Memory B cell (primary cell): ENCODE data around the gene RALGAPB.
A peak's percentile ranks its signal among the peaks of the same experiment; 100 is the strongest.

ENCODE experiments used
- ATAC-seq: fragments of 150-1000 bp; cut with Tn5 transposase; 2 replicates; pipeline ENCODE4 v1.10.0; 2021; ENCODE audit warnings: low read depth, mild to moderate bottlenecking, moderate library complexity
- DNase-seq, 2 donors: peaks; one replicate each; pipeline ENCODE4 v3.0.0; 2022; ENCODE audit warnings: low spot score in 2 of 2
- H3K27ac Mint-ChIP-seq: one replicate; pipeline ENCODE4 v1.8.0; 2022; ENCODE audit warnings: mild to moderate bottlenecking, moderate library complexity, mixed read lengths
- H3K27me3 Mint-ChIP-seq: one replicate; pipeline ENCODE4 v1.8.0; 2022; ENCODE audit warnings: mixed read lengths
- H3K36me3 Mint-ChIP-seq: one replicate; pipeline ENCODE4 v1.8.0; 2022; ENCODE audit warnings: mild to moderate bottlenecking, mixed read lengths
- H3K4me1 Mint-ChIP-seq: one replicate; pipeline ENCODE4 v1.8.0; 2022; ENCODE audit warnings: mixed read lengths
- H3K4me3 Mint-ChIP-seq: one replicate; pipeline ENCODE4 v1.8.0; 2022; ENCODE audit warnings: mild to moderate bottlenecking, moderate library complexity, mixed read lengths
- H3K9me3 Mint-ChIP-seq: one replicate; pipeline ENCODE4 v1.8.0; 2022; ENCODE audit warnings: mixed read lengths

Gene RALGAPB

DNA sequence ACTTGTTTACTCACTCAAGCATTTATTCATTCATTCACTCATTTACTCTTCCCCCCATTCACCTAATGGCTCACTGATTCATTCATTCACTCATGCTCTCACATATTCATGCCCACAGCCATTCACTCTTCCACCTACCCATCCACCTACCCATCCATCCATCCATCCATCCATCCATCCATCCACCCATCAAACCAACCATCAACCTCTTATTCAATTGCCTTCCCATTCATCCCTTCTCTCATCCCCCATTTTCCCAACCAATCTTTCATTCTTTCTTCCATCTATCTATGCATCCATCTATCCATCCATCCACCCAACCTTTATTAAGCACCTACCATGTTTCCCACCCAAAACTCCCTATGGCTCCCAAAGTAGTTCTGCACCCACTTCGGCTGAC lies 127.4 kb downstream of the RALGAPB start:
- H3K4me3 Mint-ChIP-seq: no peak overlapping the region
- DNase-seq (no peak), ATAC-seq (no peak)
- H3K27ac Mint-ChIP-seq: no peak overlapping the region
- H3K9me3 Mint-ChIP-seq: no peaks in the 10 kb centered on the region
- peaks cover 30% of the 10 kb centered on the region for H3K27me3 Mint-ChIP-seq
- H3K36me3 Mint-ChIP-seq: no peaks in the 10 kb centered on the region
- peaks cover 4% of the 10 kb centered on the region for H3K4me1 Mint-ChIP-seq

DNA sequence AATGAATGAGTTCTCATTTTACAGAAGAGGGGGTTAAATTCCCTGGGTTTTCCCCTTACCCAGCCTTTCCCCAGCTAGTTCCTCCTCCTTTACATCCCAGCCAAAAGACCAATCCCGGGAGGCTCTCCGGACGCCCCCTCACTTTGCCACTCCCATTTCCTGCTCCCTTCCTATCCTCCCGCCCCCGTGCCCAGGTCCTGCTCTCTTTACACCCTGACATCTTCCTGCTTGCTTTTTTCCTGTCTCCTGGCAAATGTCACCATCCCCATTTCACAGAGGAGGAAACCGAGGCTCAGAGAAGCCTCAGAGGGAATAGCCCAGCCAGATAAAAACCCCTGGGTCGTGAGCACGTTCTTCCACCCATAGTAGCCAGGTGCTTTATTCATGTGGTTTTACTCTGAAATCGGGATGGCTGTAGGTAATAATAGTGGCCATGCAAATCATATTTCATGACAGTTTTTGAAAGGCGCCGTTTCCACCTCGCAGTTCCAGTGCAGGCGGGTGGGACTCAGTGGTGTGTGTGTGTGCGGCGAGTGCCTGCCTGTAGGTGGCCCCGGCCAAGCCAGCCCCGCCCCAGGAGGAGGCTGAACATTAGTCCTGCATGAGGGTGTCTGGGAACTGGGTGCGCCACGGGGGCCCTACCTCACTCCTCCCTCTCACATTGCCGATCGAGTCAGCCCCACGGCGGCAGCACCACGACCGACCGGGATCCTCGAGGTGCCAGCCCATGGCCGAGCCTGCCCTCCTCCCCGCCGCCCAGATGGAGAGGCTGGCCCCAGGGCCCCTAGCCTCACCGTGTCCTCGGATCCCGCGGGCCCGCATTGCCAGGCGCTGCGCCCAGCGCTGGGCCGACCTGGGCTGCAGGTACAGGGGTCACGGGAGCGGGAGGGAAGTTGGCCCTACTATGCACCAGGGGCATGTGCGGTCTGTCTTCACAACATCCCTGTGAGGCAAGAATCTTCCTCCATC lies 128.9 kb downstream of the RALGAPB start, which contains the start of gene ARHGAP40:
TSS of gene ARHGAP40 (plus strand) at position 594 of the 969 bp plus-strand sequence.
- H3K4me1 Mint-ChIP-seq: peaks cover 4% of the 10 kb centered on the region
- DNase-seq (no peak), ATAC-seq (peak; percentile 77)
- peaks cover 32% of the 10 kb centered on the region for H3K27me3 Mint-ChIP-seq
- H3K36me3 Mint-ChIP-seq: no peaks in the 10 kb centered on the region
- peak within 1 kb of the TSS; percentile 43 for H3K4me3 Mint-ChIP-seq
- H3K9me3 Mint-ChIP-seq: no peaks in the 10 kb centered on the region
- H3K27ac Mint-ChIP-seq: no peak within 1 kb of the TSS

DNA sequence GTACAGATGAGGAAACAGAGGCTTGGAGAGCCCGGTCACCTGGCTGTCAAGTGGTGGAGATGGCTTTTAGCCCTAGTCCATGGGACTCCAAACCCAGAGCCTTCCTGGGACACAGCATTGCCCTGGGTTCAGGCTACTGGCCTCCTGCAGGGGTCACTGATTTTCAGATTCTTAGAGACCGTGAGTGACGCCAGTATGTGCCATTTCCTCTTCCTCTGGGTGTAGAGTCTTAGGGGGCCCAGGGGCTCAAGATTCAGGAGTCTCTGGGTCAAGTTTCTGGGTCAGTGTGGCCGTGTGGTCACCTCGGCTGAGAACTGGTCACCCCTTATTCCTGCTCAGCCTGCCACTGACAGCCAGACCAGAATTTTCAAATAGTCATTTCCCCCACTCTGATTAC lies 129.5 kb downstream of the RALGAPB start:
- Mint-ChIP-seq H3K4me1 (peaks cover 4% of the 10 kb centered on the region), H3K27ac (no peak overlapping the region), H3K4me3 (no peak overlapping the region), H3K27me3 (peaks cover 28% of the 10 kb centered on the region), H3K9me3 (no peaks in the 10 kb centered on the region), H3K36me3 (no peaks in the 10 kb centered on the region)
- ATAC-seq (no peak), DNase-seq (no peak)

DNA sequence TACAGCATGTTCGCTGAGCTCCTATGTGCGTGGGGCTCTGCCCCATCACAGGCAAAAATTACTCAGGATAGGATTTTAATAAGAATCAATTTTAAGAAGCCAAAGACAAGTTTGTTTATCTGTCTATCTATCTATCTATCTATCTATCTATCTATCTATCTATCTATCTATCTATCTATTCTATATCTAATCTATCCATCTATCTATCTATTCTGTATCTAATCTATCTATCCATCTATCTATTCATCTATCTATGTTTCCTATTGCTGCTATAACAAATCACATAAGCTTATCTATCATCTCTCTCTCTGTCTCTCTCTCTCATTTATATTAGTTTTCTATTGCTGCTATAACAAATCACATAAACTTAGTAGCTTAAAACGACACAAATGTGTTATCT lies 130.6 kb downstream of the RALGAPB start:
- Mint-ChIP-seq H3K9me3 (no peaks in the 10 kb centered on the region), H3K27me3 (peaks cover 26% of the 10 kb centered on the region), H3K27ac (no peak overlapping the region), H3K4me3 (no peak overlapping the region), H3K4me1 (peaks cover 7% of the 10 kb centered on the region), H3K36me3 (no peaks in the 10 kb centered on the region)
- DNase-seq: no peak
- no peak for ATAC-seq

DNA sequence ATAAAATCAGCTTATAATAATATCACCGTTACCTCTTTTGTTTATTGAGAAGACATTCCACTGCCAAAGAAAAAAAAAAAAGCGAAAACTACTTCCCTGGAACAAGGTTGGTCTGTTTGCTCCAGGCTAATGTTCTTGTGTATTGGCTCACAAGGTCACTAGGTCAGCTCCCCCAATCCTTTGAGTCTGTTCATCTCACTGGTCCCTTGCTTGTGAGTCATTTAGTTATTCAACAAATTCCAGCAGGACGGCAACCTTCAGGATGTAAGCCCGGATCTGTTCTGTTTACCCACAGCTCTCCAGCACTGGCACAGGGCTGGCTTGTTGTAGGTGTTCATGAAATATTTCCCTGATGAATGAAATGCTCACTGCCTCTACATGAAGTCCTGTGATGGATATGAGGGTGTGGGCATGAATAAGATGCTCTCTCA lies 132.2 kb downstream of the RALGAPB start:
- H3K4me3 Mint-ChIP-seq: no peak overlapping the region
- H3K4me1 Mint-ChIP-seq: peaks cover 7% of the 10 kb centered on the region
- no peak overlapping the region for H3K27ac Mint-ChIP-seq
- no peaks in the 10 kb centered on the region for H3K36me3 Mint-ChIP-seq
- no peaks in the 10 kb centered on the region for H3K9me3 Mint-ChIP-seq
- no peak for ATAC-seq
- H3K27me3 Mint-ChIP-seq: peaks cover 26% of the 10 kb centered on the region
- no peak for DNase-seq

DNA sequence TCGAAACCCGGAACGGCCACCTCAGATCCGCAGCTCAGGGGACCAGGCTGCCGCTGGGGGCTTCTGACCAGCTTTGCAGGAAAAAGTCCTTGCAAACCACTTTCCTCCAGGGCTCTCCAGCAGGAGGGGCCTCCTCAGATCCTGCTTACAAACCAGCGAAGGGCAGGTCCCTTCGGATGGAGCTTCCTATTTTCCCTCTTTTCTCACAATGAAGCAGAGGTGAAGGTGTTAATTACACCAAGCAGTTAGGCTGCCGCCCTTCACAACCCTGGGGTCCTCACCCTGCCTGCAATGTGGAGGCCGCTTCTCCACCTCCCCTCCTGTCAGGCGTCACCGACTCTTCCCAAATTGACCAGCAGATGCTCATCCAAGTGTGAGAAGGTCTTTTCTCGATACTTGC lies 134.7 kb downstream of the RALGAPB start:
- Mint-ChIP-seq H3K36me3 (no peaks in the 10 kb centered on the region), H3K27me3 (peaks cover 17% of the 10 kb centered on the region), H3K9me3 (no peaks in the 10 kb centered on the region), H3K27ac (no peak overlapping the region), H3K4me1 (peaks cover 4% of the 10 kb centered on the region), H3K4me3 (no peak overlapping the region)
- DNase-seq: no peak
- ATAC-seq: no peak

DNA sequence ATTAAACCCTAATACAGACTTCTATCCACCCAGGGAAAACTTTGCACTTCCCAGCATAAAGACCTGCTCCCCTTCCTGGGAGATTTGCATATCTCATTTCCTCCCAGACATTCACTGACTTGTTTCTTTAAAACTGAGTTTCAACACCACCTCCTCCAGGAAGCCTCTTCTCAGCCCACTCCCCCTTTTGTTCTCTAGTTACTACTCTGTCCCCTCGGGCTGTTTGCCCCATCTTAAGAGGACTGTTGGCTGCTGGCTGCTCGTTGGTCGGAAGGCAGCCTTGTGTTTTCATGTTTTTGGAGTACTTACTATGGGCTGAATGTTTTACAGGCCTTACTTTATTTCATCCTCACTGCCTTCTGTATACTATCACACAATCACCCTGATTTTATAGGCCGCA lies 135.5 kb downstream of the RALGAPB start:
- Mint-ChIP-seq H3K27me3 (peaks cover 21% of the 10 kb centered on the region), H3K9me3 (no peaks in the 10 kb centered on the region), H3K4me3 (no peak overlapping the region), H3K4me1 (peaks cover 4% of the 10 kb centered on the region), H3K36me3 (no peaks in the 10 kb centered on the region), H3K27ac (no peak overlapping the region)
- DNase-seq (no peak), ATAC-seq (no peak)

DNA sequence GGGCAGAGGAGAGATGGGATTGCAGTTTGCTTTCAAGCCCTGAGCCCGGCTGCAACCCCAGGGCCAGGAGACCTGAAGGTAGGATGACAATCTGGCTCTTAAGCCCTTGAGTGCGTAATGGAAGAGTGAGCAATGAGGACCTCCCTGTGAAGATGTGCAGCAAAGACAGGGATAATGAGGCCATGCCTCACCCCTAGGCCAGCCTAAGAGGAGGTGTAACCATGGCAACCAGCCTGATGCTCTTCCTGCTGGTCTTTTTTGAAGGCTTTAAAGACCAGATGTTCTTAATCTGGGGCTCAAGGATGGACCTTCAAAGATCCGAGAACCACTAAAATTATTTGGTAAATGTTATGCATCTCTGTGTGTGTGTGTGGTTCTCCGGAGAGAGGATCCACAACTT lies 137.2 kb downstream of the RALGAPB start:
- Mint-ChIP-seq H3K4me3 (no peak overlapping the region), H3K9me3 (no peaks in the 10 kb centered on the region), H3K27me3 (peaks cover 14% of the 10 kb centered on the region), H3K4me1 (peaks cover 4% of the 10 kb centered on the region), H3K36me3 (no peaks in the 10 kb centered on the region), H3K27ac (no peak overlapping the region)
- ATAC-seq: no peak
- no peak for DNase-seq

DNA sequence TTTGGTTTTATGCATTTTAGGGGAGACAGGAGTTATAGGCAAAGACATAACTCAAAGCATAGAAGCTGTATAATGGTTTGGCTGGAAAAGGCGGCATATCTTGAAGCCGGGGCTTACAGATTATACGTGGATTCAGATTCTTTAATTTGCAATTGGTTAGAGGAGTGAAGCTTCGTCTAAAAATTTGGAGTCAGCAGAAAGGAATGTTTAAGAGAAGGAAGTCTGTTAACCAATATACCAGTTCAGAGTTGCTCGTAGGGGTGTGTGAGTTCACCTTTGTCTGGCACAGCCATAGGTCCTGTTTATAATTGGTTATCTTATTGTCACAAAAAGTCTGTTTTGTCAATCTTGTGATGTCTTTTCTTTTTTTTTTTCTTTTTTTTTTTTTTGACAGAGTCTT lies 137.9 kb downstream of the RALGAPB start:
- peaks cover 10% of the 10 kb centered on the region for H3K27me3 Mint-ChIP-seq
- ATAC-seq (no peak), DNase-seq (no peak)
- H3K4me3 Mint-ChIP-seq: no peak overlapping the region
- no peaks in the 10 kb centered on the region for H3K36me3 Mint-ChIP-seq
- no peak overlapping the region for H3K27ac Mint-ChIP-seq
- H3K9me3 Mint-ChIP-seq: no peaks in the 10 kb centered on the region
- H3K4me1 Mint-ChIP-seq: peaks cover 4% of the 10 kb centered on the region

DNA sequence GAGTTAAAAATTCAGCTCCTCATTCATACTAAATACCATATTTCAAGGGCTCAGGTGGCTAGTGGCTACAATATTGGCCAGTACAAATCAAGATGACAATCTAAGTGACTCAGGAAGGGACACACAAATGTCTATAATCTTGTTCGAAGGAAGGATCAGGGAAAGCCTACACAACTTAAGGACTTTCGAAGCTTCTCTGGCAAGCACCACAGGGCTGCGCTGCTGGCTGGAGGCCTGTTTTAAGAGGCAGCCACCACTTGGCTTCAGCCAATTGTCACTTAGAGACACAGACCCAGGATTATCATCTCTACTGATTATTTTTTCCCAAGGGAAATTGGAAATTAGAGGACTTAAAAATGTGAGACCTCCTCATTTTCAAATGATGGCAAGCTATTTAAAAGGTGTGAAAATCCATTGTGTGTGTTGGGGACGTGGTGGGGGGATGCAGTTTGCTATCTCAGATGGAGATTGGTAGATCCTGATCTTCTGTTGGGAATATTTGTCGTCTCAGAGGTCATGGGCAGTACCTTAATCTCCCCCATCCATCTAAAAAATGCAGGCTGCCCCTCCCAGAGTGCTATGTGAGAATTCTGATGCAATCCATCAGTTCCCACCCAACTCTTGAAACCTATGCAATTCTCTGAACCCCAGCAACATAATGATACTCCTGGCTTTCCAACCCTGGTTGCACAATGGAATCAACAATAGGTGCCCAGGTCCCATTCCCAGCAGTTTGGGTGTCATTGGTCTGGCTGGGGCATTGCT lies 140.3 kb downstream of the RALGAPB start:
- Mint-ChIP-seq H3K27me3 (peaks cover 12% of the 10 kb centered on the region), H3K9me3 (no peaks in the 10 kb centered on the region), H3K4me3 (no peak overlapping the region), H3K27ac (no peak overlapping the region), H3K4me1 (peaks cover 4% of the 10 kb centered on the region), H3K36me3 (no peaks in the 10 kb centered on the region)
- ATAC-seq (no peak), DNase-seq (no peak)

DNA sequence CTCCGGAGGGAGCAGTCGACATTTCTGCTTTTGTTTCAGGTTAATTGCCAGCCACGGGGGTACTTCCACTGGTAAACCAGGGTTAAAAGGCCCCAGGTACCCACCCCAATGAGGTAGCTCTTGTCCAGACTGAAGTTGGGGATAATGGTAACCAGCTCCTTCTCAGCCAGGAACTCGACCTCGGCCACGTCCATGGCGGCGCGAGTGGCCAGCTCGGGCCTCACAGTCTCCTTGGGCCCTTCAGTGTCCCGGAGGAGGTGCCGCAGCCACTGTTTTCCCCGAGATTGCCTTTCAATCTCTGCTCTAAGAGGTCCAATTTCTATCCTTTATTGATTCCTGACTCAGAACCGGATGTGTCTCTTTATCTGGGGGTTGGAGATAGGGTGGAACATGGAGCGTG lies 142.6 kb downstream of the RALGAPB start:
- H3K9me3 Mint-ChIP-seq: no peaks in the 10 kb centered on the region
- no peak overlapping the region for H3K27ac Mint-ChIP-seq
- H3K27me3 Mint-ChIP-seq: peaks cover 16% of the 10 kb centered on the region
- no peak for DNase-seq
- no peak overlapping the region for H3K4me3 Mint-ChIP-seq
- no peaks in the 10 kb centered on the region for H3K4me1 Mint-ChIP-seq
- H3K36me3 Mint-ChIP-seq: no peaks in the 10 kb centered on the region
- ATAC-seq: no peak

DNA sequence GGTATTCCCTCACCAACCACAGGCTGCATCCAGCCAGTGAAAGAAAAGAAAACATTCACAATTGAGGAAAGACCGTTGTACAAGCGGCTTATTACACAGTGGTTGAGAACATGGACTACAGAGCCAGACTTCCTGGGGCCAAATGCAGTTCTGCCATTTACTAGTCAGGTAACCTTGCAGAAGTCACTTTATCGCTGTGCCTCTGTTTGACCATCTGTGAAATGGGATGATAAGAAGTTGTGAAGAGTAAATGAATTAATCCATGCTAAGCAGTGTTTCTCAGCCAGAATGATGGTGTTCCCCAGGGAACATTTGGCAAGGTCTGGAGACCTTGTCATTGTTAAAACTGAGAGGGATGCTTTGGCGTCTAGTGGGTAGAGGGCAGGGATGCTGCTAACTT lies 143.8 kb downstream of the RALGAPB start:
- H3K27me3 Mint-ChIP-seq: peaks cover 16% of the 10 kb centered on the region
- H3K36me3 Mint-ChIP-seq: no peaks in the 10 kb centered on the region
- DNase-seq (no peak), ATAC-seq (no peak)
- no peaks in the 10 kb centered on the region for H3K9me3 Mint-ChIP-seq
- no peak overlapping the region for H3K27ac Mint-ChIP-seq
- H3K4me1 Mint-ChIP-seq: no peaks in the 10 kb centered on the region
- H3K4me3 Mint-ChIP-seq: no peak overlapping the region

DNA sequence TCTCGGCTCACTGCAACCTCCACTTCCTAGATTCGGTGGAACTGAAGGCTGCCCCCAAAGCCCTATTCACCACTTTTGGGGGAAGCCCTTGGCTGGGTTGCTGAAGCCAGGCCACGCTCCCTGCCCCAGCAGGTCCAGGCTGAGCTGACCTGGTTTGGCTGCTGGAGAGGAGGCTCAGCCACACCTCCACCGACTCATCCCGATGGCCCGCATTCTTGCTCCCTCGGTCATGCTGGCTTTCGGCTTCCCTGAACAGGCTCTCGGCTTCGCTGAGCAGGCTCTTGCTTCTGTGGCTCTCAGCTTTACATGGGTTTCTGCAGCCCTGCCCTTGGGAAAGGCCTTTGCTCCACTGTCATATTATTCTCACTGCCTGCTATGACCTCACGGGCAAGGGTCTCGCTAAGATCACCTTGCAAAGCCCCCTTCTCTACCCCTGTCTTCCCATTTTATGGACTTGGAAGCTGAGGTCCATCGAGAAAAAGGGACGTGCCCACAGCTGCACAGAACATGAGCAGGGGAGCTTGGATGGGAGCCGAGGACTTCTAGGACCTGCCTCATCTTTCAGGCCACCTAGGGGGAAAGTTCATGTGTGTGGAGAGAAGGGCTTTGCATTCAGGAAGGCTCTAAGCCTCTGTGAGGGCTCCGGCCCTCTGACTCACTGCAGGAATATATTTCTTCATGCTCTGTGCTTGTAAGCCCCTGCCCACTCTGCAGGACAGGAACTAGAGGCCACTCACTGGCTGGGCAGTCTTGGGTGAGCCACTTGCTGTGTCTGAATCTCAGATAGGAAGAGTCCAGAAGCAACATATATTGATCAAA lies 144.6 kb downstream of the RALGAPB start:
- Mint-ChIP-seq H3K36me3 (no peaks in the 10 kb centered on the region), H3K9me3 (no peaks in the 10 kb centered on the region), H3K4me3 (no peak overlapping the region), H3K27ac (no peak overlapping the region), H3K27me3 (peaks cover 16% of the 10 kb centered on the region), H3K4me1 (no peaks in the 10 kb centered on the region)
- no peak for DNase-seq
- ATAC-seq: no peak

DNA sequence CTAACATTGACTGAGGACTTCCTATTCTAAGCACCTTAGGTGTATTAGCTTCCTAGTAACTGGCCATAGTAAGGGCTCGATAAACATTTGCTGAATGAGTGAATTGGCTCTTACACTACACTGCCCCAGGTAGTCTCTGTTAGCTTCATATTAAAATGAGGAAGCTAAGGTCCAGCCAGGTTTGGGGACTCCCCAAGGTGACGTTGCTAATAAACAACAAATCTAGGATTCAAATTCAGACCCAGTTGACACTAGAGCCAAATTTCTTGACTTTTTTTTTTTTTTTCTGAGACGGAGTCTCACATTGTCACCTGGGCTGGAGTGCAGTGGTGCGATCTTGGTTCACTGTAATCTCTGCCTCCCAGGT lies 145.2 kb downstream of the RALGAPB start:
- H3K27me3 Mint-ChIP-seq: peaks cover 14% of the 10 kb centered on the region
- no peaks in the 10 kb centered on the region for H3K4me1 Mint-ChIP-seq
- no peak overlapping the region for H3K4me3 Mint-ChIP-seq
- no peak overlapping the region for H3K27ac Mint-ChIP-seq
- no peaks in the 10 kb centered on the region for H3K36me3 Mint-ChIP-seq
- ATAC-seq (peak; percentile 91), DNase-seq (no peak)
- no peaks in the 10 kb centered on the region for H3K9me3 Mint-ChIP-seq
